Measurements from ENCODE around the gene PDE9A.
"Not testable (repeated sequence)": the region's sequence is repeated elsewhere in the genome, so short reads cannot be mapped to it uniquely, and the experiment has no call there.

PDE9A gene

DNA sequence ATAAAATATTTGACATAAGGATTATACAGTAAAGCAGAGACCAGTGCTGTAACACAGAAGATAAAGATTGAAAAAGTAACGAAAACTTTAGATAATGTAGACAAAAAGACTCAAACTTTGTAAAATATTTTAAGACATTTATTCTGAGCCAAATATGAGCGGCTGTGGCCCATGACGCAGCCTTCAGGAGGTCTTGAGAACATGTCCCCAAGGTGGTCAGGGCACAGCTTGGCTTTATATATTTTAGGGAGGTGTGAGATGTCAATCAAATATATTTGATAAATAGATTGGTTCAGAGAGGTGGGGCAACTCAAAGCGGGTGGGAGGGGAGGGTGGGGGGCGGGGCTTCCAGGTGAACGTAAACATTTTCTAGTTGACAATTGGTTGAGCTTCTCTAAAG lies 144.7 kb downstream of the PDE9A start:
- no peaks in the 10 kb centered on the region for H3K27me3 ChIP-seq (ENCODE audit: insufficient read depth, low read length)
- no peak overlapping the region for H3K23ac ChIP-seq (ENCODE audit: low read length)
- H4K8ac ChIP-seq (ENCODE audit: low read depth, low read length), result no peak overlapping the region
- H3K79me1 ChIP-seq (ENCODE audit: low read length), result peaks cover 2% of the 10 kb centered on the region
- no peak overlapping the region for H3K9ac ChIP-seq (ENCODE audit: low read length)
- no CpG with 5 or more reads among the region's 6 CpGs for WGBS (ENCODE audit: extremely low coverage, insufficient coverage, insufficient read length)
- DNase-seq, result no peak
- H4K12ac ChIP-seq (ENCODE audit: low read depth, low read length), result no peak overlapping the region
- no peak overlapping the region for H4K91ac ChIP-seq (ENCODE audit: low read depth, low read length)
- no peaks in the 10 kb centered on the region for H3K36me3 ChIP-seq (ENCODE audit: control insufficient read depth in 1 of 2, insufficient read depth in 2 of 2, low read length in 2 of 2)
- no peak overlapping the region for H3K18ac ChIP-seq (ENCODE audit: low read length)
- H3K4ac ChIP-seq (ENCODE audit: low read depth, low read length), result no peak overlapping the region
- no peaks in the 10 kb centered on the region for H3K79me2 ChIP-seq (ENCODE audit: control insufficient read depth, insufficient read depth, low read length, poor library complexity)
- no peak overlapping the region for H2BK5ac ChIP-seq (ENCODE audit: low read depth, low read length, poor library complexity)
- no peak overlapping the region for H2BK120ac ChIP-seq (ENCODE audit: insufficient read depth, low read length, poor library complexity)
- H2AK5ac ChIP-seq (ENCODE audit: low read length), result no peak overlapping the region
- H3K9me3 ChIP-seq (ENCODE audit: insufficient read depth, low read depth, low read length), result no peaks in the 10 kb centered on the region
- no peak overlapping the region for H3K27ac ChIP-seq (ENCODE audit: low read depth, low read length)
- no peak overlapping the region for H3K4me3 ChIP-seq (ENCODE audit: low read depth, low read length)
- H2BK12ac ChIP-seq (ENCODE audit: low read length), result no peak overlapping the region
- H3K4me2 ChIP-seq (ENCODE audit: low read length), result no peak overlapping the region
- H2AFZ ChIP-seq (ENCODE audit: insufficient read depth, low read length, poor library complexity), result no peak overlapping the region
- no peak overlapping the region for H3K14ac ChIP-seq (ENCODE audit: low read length)
- H3K4me1 ChIP-seq (ENCODE audit: control insufficient read depth in 1 of 2, insufficient read depth in 2 of 2, low read length in 2 of 2), result peaks cover 11 to 14% of the 10 kb centered on the region in 2 experiments

- 100% methylated on average over 2 of the region's 9 CpGs for whole genome bisulfite sequencing (ENCODE audit: extremely low coverage, insufficient coverage, insufficient read length)
These were observed 146.1 kb downstream of the PDE9A start for GRCh38 chr21:42799516-42799915.

GRCh38 chr21:42799948-42800347 lies 146.5 kb downstream of the PDE9A start:
- DNase-seq, result no peak
- peaks cover 3% of the 10 kb centered on the region for H3K79me1 ChIP-seq (ENCODE audit: low read length)
- no peak overlapping the region for H2BK12ac ChIP-seq (ENCODE audit: low read length)
- no peak overlapping the region for H3K18ac ChIP-seq (ENCODE audit: low read length)
- H3K4ac ChIP-seq (ENCODE audit: low read depth, low read length), result no peak overlapping the region
- H2BK120ac ChIP-seq (ENCODE audit: insufficient read depth, low read length, poor library complexity), result no peak overlapping the region
- peaks cover 15 to 18% of the 10 kb centered on the region in 2 experiments for H3K4me1 ChIP-seq (ENCODE audit: control insufficient read depth in 1 of 2, insufficient read depth in 2 of 2, low read length in 2 of 2)
- H3K36me3 ChIP-seq (ENCODE audit: control insufficient read depth in 1 of 2, insufficient read depth in 2 of 2, low read length in 2 of 2), result no peaks in the 10 kb centered on the region
- H3K4me3 ChIP-seq (ENCODE audit: low read depth, low read length), result no peak overlapping the region
- no peak overlapping the region for H4K12ac ChIP-seq (ENCODE audit: low read depth, low read length)
- WGBS (ENCODE audit: extremely low coverage, insufficient coverage, insufficient read length), result no CpG with 5 or more reads among the region's 5 CpGs
- H4K8ac ChIP-seq (ENCODE audit: low read depth, low read length), result no peak overlapping the region
- peak overlapping the region; percentile 35 for H4K91ac ChIP-seq (ENCODE audit: low read depth, low read length)
- H3K27me3 ChIP-seq (ENCODE audit: insufficient read depth, low read length), result no peaks in the 10 kb centered on the region
- H2AK5ac ChIP-seq (ENCODE audit: low read length), result no peak overlapping the region
- no peaks in the 10 kb centered on the region for H3K9me3 ChIP-seq (ENCODE audit: insufficient read depth, low read depth, low read length)
- no peaks in the 10 kb centered on the region for H3K79me2 ChIP-seq (ENCODE audit: control insufficient read depth, insufficient read depth, low read length, poor library complexity)
- no peak overlapping the region for H3K14ac ChIP-seq (ENCODE audit: low read length)
- no peak overlapping the region for H3K27ac ChIP-seq (ENCODE audit: low read depth, low read length)
- no peak overlapping the region for H2BK5ac ChIP-seq (ENCODE audit: low read depth, low read length, poor library complexity)
- no peak overlapping the region for H3K9ac ChIP-seq (ENCODE audit: low read length)
- H3K23ac ChIP-seq (ENCODE audit: low read length), result no peak overlapping the region
- no peak overlapping the region for H3K4me2 ChIP-seq (ENCODE audit: low read length)
- no peak overlapping the region for H2AFZ ChIP-seq (ENCODE audit: insufficient read depth, low read length, poor library complexity)

More at GRCh38 chr21:42799516-42799915, 146.1 kb downstream of the PDE9A start:
- Histone ChIP-seq H3K36me3 (ENCODE audit: control insufficient read depth in 1 of 2, insufficient read depth in 2 of 2, low read length in 2 of 2) (no peaks in the 10 kb centered on the region), H4K91ac (ENCODE audit: low read depth, low read length) (no peak overlapping the region), H3K79me1 (ENCODE audit: low read length) (peaks cover 2% of the 10 kb centered on the region), H3K4me2 (ENCODE audit: low read length) (no peak overlapping the region), H3K4me3 (ENCODE audit: low read depth, low read length) (no peak overlapping the region), H3K27ac (ENCODE audit: low read depth, low read length) (no peak overlapping the region), H4K12ac (ENCODE audit: low read depth, low read length) (no peak overlapping the region), H3K27me3 (ENCODE audit: insufficient read depth, low read length) (no peaks in the 10 kb centered on the region), H3K18ac (ENCODE audit: low read length) (no peak overlapping the region), H2AK5ac (ENCODE audit: low read length) (no peak overlapping the region), H3K9me3 (ENCODE audit: insufficient read depth, low read depth, low read length) (no peaks in the 10 kb centered on the region), H2BK12ac (ENCODE audit: low read length) (no peak overlapping the region), H2AFZ (ENCODE audit: insufficient read depth, low read length, poor library complexity) (no peak overlapping the region), H3K23ac (ENCODE audit: low read length) (no peak overlapping the region), H3K9ac (ENCODE audit: low read length) (no peak overlapping the region), H3K14ac (ENCODE audit: low read length) (no peak overlapping the region), H3K4ac (ENCODE audit: low read depth, low read length) (no peak overlapping the region), H3K4me1 (ENCODE audit: control insufficient read depth in 1 of 2, insufficient read depth in 2 of 2, low read length in 2 of 2) (peaks cover 15 to 17% of the 10 kb centered on the region in 2 experiments), H2BK5ac (ENCODE audit: low read depth, low read length, poor library complexity) (no peak overlapping the region), H4K8ac (ENCODE audit: low read depth, low read length) (no peak overlapping the region), H2BK120ac (ENCODE audit: insufficient read depth, low read length, poor library complexity) (no peak overlapping the region), H3K79me2 (ENCODE audit: control insufficient read depth, insufficient read depth, low read length, poor library complexity) (no peaks in the 10 kb centered on the region)
- DNase-seq, result no peak

DNA sequence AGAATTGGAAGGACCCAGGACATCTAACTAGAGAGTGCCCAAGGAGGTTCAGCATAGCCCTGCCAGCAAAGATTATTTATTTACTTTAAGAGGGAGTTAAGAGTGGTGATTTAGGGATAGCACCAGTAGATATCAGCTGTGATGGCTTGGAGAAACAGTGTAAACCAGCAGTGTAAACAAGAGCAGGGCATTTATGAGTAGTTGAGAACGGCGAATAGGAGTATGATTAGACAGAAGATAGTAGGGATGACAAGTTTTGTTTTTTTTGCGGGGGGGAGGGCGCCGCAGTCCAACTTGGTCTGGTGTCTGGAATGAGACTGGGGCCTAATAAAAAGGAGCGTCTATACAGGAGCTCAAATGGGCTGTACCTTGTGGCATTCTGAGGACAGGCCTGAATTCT lies 148.2 kb downstream of the PDE9A start:
- H3K9me3 ChIP-seq (ENCODE audit: insufficient read depth, low read depth, low read length); H3K4me2 ChIP-seq (ENCODE audit: low read length); H3K23ac ChIP-seq (ENCODE audit: low read length); H3K14ac ChIP-seq (ENCODE audit: low read length); H4K91ac ChIP-seq (ENCODE audit: low read depth, low read length); H4K12ac ChIP-seq (ENCODE audit: low read depth, low read length); H2BK12ac ChIP-seq (ENCODE audit: low read length); H2AFZ ChIP-seq (ENCODE audit: insufficient read depth, low read length, poor library complexity); H3K27ac ChIP-seq (ENCODE audit: low read depth, low read length); H3K4me3 ChIP-seq (ENCODE audit: low read depth, low read length); DNase-seq; H3K27me3 ChIP-seq (ENCODE audit: insufficient read depth, low read length); H2AK5ac ChIP-seq (ENCODE audit: low read length); H3K18ac ChIP-seq (ENCODE audit: low read length); H2BK5ac ChIP-seq (ENCODE audit: low read depth, low read length, poor library complexity); H3K79me2 ChIP-seq (ENCODE audit: control insufficient read depth, insufficient read depth, low read length, poor library complexity); H3K9ac ChIP-seq (ENCODE audit: low read length); H3K36me3 ChIP-seq (ENCODE audit: control insufficient read depth in 1 of 2, insufficient read depth in 2 of 2, low read length in 2 of 2); H3K4ac ChIP-seq (ENCODE audit: low read depth, low read length); H3K79me1 ChIP-seq (ENCODE audit: low read length); H4K8ac ChIP-seq (ENCODE audit: low read depth, low read length): not testable (repeated sequence)
- peak overlapping the region; percentile 48 for H2BK120ac ChIP-seq (ENCODE audit: insufficient read depth, low read length, poor library complexity)
- WGBS (ENCODE audit: extremely low coverage, insufficient coverage, insufficient read length), result 100% methylated on average over 3 of the region's 6 CpGs
- H3K4me1 ChIP-seq (ENCODE audit: control insufficient read depth in 1 of 2, insufficient read depth in 2 of 2, low read length in 2 of 2), result peaks cover 13 to 17% of the 10 kb centered on the region in 2 experiments

Measured in trophoblast cell (in vitro differentiated cells and primary cell).